ENCODE data around the gene ADAM19. TPM values are rescaled to one million over a fixed set of nuclear protein-coding genes. Genes with fewer than 3 reads are reported as not detected.

The ADAM19 gene
- total RNA-seq, 1 donor from 2014 or later, result 64.5 TPM

- Mint-ChIP-seq H3K4me1 (ENCODE audit: unreplicated experiment) (peaks cover 76% of the 10 kb centered on the region), H3K27ac (ENCODE audit: unreplicated experiment) (peak overlapping the region; percentile 24), H3K27me3 (ENCODE audit: unreplicated experiment) (no peaks in the 10 kb centered on the region), H3K4me3 (ENCODE audit: unreplicated experiment) (no peak overlapping the region), H3K36me3 (ENCODE audit: unreplicated experiment) (peaks cover 32% of the 10 kb centered on the region), H3K9me3 (ENCODE audit: unreplicated experiment) (no peaks in the 10 kb centered on the region)
- no peak for TF ChIP-seq CTCF (IDR thresholded peaks at IDR 0.05)
- no peak for DNase-seq (ENCODE audit: extremely low spot score, unreplicated experiment)
Measured at GRCh38 chr5:157513182-157513581, 62.4 kb downstream of the ADAM19 start.

GRCh38 chr5:157511651-157512644 is 63.6 kb downstream of the ADAM19 start:
- H3K27me3 Mint-ChIP-seq (ENCODE audit: unreplicated experiment), result no peaks in the 10 kb centered on the region
- peak; percentile 94 for DNase-seq (ENCODE audit: extremely low spot score, unreplicated experiment)
- no peaks in the 10 kb centered on the region for H3K9me3 Mint-ChIP-seq (ENCODE audit: unreplicated experiment)
- peak overlapping the region; percentile 63 for H3K4me3 Mint-ChIP-seq (ENCODE audit: unreplicated experiment)
- peaks cover 82% of the 10 kb centered on the region for H3K4me1 Mint-ChIP-seq (ENCODE audit: unreplicated experiment)
- H3K36me3 Mint-ChIP-seq (ENCODE audit: unreplicated experiment), result peaks cover 30% of the 10 kb centered on the region
- TF ChIP-seq CTCF (IDR thresholded peaks at IDR 0.05), result no peak
- peak overlapping the region; percentile 99 for H3K27ac Mint-ChIP-seq (ENCODE audit: unreplicated experiment)

- no peak overlapping the region for H3K4me3 Mint-ChIP-seq (ENCODE audit: unreplicated experiment)
- H3K4me1 Mint-ChIP-seq (ENCODE audit: unreplicated experiment), result peaks cover 79% of the 10 kb centered on the region
- peaks cover 42% of the 10 kb centered on the region for H3K36me3 Mint-ChIP-seq (ENCODE audit: unreplicated experiment)
- no peak for TF ChIP-seq CTCF (IDR thresholded peaks at IDR 0.05)
- H3K27me3 Mint-ChIP-seq (ENCODE audit: unreplicated experiment), result no peaks in the 10 kb centered on the region
- no peak for DNase-seq (ENCODE audit: extremely low spot score, unreplicated experiment)
- no peaks in the 10 kb centered on the region for H3K9me3 Mint-ChIP-seq (ENCODE audit: unreplicated experiment)
- H3K27ac Mint-ChIP-seq (ENCODE audit: unreplicated experiment), result peak overlapping the region; percentile 99
Measured at GRCh38 chr5:157510682-157511081, 64.9 kb downstream of the ADAM19 start.

- no peaks in the 10 kb centered on the region for H3K9me3 Mint-ChIP-seq (ENCODE audit: unreplicated experiment)
- peaks cover 43% of the 10 kb centered on the region for H3K36me3 Mint-ChIP-seq (ENCODE audit: unreplicated experiment)
- no peak overlapping the region for H3K27ac Mint-ChIP-seq (ENCODE audit: unreplicated experiment)
- no peaks in the 10 kb centered on the region for H3K27me3 Mint-ChIP-seq (ENCODE audit: unreplicated experiment)
- no peak for TF ChIP-seq CTCF (IDR thresholded peaks at IDR 0.05)
- no peak for DNase-seq (ENCODE audit: extremely low spot score, unreplicated experiment)
- H3K4me1 Mint-ChIP-seq (ENCODE audit: unreplicated experiment), result peaks cover 72% of the 10 kb centered on the region
- no peak overlapping the region for H3K4me3 Mint-ChIP-seq (ENCODE audit: unreplicated experiment)
Measured at GRCh38 chr5:157509587-157509986, 66.0 kb downstream of the ADAM19 start.

GRCh38 chr5:157509093-157509492 is 66.5 kb downstream of the ADAM19 start:
- peaks cover 71% of the 10 kb centered on the region for H3K4me1 Mint-ChIP-seq (ENCODE audit: unreplicated experiment)
- H3K27me3 Mint-ChIP-seq (ENCODE audit: unreplicated experiment), result no peaks in the 10 kb centered on the region
- peaks cover 46% of the 10 kb centered on the region for H3K36me3 Mint-ChIP-seq (ENCODE audit: unreplicated experiment)
- no peak overlapping the region for H3K4me3 Mint-ChIP-seq (ENCODE audit: unreplicated experiment)
- DNase-seq (ENCODE audit: extremely low spot score, unreplicated experiment), result no peak
- no peaks in the 10 kb centered on the region for H3K9me3 Mint-ChIP-seq (ENCODE audit: unreplicated experiment)
- H3K27ac Mint-ChIP-seq (ENCODE audit: unreplicated experiment), result no peak overlapping the region
- TF ChIP-seq CTCF (IDR thresholded peaks at IDR 0.05), result no peak

All from osteocyte (in vitro differentiated cells).